ENCODE measurements around the gene HMGXB3.
"Not testable (repeated sequence)": the region's sequence is repeated elsewhere in the genome, so short reads cannot be mapped to it uniquely, and the experiment has no call there.

HMGXB3 gene

GRCh38 chr5:150044712-150045111 lies 44.2 kb downstream of the HMGXB3 start:
- DNase-seq: no peak
- intact Hi-C loops (cut with DNase I): no loop called here

DNA sequence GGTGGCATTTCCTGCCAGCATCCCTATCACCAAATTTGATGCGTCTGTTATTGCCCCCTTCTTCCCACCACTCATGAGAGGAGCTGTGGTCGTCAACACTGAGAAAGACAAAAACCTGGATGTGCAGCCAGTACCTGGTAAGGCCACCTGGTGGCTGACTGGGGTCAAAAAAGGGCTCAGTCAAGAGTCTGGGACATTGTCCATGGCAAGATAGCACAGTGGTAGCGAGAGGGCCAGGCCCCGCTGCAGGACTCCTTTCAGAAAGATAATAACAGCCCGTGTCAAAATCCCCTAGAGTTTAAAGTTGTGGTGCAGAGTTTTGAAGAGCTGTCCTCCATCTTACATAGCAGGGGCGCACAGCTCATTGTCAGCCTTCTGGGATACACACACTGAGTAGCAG lies 45.0 kb downstream of the HMGXB3 start:
- no peak for DNase-seq
- intact Hi-C loops (cut with DNase I): no loop called here

DNA sequence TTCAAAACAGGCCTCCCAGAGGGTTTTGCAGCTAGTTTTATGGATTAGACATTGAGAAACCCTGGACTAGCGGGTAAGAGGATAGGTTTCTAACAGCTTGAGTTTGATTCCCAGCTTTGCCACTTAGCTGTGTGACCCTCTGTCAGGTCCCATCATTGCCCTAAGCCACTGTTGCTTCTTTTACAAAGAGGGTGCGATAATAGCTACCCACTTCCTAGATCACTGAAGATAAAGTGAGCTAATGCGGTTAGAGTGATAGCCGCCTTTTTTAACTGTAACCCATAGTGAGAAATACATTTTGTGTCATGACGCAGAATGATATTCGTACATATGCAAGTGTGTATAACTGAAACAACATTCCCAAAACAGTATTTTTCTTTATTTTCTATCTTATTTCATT lies 45.5 kb downstream of the HMGXB3 start:
- intact Hi-C loops (cut with DNase I): no loop called here
- DNase-seq: no peak

- intact Hi-C loops (cut with DNase I): not testable (repeated sequence)
Measured at GRCh38 chr5:150050172-150050811, 49.8 kb downstream of the HMGXB3 start.

GRCh38 chr5:150051657-150052195 lies 51.2 kb downstream of the HMGXB3 start:
- intact Hi-C loops (cut with DNase I): no loop called here
- no peak for DNase-seq

More at GRCh38 chr5:150050172-150050811, 49.8 kb downstream of the HMGXB3 start:
- DNase-seq: peak in 1 of 10 donors; percentile 72

DNA sequence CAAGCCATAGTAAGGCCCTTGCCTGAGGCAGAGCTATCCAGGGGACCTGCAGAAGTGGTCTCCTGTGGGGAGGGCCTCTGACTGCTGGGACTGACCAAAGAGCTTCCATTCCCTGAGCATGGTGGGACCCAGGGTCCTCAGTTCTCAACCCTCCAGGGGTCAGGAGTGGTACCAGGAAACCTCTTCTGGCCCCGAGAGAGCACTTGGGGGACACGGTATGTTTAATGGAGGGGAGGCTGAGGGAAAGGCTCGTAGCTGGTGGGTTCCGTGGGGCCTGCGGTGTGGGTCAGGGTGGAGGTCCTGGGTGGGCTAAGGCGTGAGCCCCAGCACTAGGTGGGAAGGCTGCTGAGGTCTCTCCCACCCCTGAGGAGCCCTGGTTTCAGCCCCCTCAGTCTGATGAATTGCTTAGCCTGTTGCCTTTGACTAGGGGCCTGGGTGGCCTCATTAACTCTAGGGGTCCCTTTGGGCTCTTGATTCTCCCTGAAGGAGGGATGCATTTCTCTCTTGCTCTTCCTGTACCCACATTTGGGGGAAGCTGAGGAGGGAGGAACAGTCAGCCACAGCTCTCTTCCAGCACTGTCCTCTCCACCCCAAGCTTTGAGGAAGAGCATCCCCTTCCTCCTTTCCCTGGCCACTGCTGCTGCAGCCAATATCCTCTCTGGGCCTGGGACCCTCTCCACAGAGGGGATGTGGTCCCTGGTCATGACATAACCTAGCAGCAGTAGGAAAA lies 51.9 kb downstream of the HMGXB3 start:
- intact Hi-C loops (cut with DNase I): no loop called here
- DNase-seq: no peak

- intact Hi-C loops (cut with DNase I): no loop called here
- peak in 1 of 10 donors; percentile 83 for DNase-seq
Measured at GRCh38 chr5:150052956-150053712, 52.6 kb downstream of the HMGXB3 start.

DNA sequence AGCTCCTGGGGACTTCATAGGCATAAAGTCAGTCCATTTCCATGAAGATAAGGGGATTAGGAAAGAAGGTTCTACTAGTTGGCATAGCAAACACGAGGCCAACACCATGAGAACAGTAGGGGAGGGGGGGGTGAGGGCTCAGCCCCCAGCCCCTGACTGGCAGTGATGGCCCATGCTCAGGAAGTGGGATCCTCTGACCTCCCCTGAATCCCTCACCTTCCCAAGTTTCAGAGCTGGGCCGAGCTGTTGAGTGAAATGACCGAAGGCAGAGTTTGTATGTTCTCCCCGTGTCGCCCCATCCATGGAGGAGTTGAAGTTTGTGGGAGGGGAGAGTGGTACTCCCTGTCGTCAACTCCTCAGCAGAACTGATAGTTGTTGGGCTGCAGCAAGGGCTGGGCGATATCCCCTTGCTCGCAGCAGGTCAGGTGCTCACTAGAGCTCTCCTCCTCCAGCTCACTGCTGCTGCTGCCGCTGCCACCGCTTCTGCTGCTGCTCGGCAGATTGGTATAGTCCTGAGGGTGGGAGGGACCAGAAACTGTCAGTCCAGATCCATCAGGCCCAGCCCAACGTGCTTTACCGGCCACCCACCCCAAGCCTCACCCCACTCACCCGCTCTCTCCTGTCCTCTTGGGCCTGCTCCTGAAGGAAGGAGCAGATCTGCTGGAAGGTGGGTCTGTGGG lies 53.3 kb downstream of the HMGXB3 start:
- peak in 1 of 10 donors; percentile 74 for DNase-seq
- intact Hi-C loops (cut with DNase I): no loop called here

DNA sequence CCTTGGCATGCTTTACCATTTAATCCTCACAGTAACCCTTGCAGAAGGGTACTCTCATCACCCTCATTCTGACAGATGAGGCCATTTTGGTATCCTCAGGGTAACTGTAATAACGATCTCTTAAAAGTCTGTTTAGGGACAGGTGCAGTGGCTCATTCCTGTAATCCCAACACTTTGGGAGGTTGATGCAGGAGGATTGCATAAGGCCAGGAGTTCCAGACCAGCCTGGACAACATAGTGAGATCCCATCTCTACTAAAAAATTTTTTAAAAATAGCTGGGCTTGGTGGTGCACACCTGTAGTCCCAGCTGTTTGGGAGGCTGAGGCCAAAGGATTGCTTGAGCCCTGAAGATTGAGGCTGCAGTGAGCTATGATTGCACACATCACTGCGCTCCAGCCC lies 54.0 kb downstream of the HMGXB3 start:
- intact Hi-C loops (cut with DNase I): no loop called here
- DNase-seq: peak in 1 of 10 donors; percentile 35

GRCh38 chr5:150055326-150056074 lies 55.0 kb downstream of the HMGXB3 start:
- peak in 2 of 10 donors; percentile 47 to 80 for DNase-seq
- intact Hi-C loops (cut with DNase I): no loop called here

- peak in 2 of 10 donors; percentile 50 to 66 for DNase-seq
- intact Hi-C loops (cut with DNase I): no loop called here
Measured at GRCh38 chr5:150056075-150056443, 55.5 kb downstream of the HMGXB3 start.

DNA sequence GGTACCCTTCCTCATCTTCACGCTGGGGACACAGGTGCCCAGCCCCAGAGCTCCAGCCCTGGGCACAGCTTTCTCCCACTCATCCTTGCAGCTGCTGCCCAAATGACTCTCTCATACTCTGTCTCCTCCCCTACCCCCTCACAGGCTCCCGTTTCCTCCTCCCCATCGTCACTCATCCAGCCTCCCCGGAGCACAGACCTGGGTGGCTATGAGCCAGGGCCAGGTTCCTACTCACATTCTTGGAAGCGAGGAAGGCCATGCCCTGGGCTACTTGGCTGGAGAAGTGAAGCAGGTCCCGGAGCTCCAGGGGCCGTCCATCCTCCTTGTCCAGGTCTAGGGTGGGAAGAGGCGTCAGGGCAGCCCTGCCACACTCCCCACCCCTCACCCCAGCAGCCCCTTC lies 56.5 kb downstream of the HMGXB3 start:
- intact Hi-C loops (cut with DNase I): no loop called here
- peak in 2 of 10 donors; percentile 28 to 73 for DNase-seq

- intact Hi-C loops (cut with DNase I): no loop called here
Measured at GRCh38 chr5:150057511-150057910, 57.0 kb downstream of the HMGXB3 start.

DNA sequence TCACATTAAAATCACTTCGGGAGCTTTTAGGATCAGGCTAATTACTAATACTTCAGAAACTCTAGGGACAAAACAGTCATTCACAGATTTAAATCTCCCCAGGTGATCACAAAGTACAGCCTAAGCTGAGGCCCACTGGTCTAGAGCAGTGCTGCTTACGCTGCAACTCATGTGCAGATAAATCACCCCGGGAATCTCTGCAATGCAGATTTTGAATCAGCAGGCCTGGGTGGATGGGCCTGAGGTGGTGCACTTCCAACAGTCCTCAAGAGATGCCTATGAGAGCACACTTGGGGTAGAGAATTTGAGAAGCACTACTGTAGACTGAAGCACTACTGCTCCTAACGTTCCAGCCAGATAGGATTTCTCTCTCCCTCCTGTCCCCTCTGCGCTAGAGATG lies 57.5 kb downstream of the HMGXB3 start:
- intact Hi-C loops (cut with DNase I): no loop called here
- DNase-seq: peak in 1 of 10 donors; percentile 3

More at GRCh38 chr5:150057511-150057910, 57.0 kb downstream of the HMGXB3 start:
- DNase-seq: peak in 2 of 10 donors; percentile 27 to 67

GRCh38 chr5:150058480-150059126 lies 58.1 kb downstream of the HMGXB3 start:
- peak in 1 of 10 donors; percentile 21 for DNase-seq
- intact Hi-C loops (cut with DNase I): no loop called here

DNA sequence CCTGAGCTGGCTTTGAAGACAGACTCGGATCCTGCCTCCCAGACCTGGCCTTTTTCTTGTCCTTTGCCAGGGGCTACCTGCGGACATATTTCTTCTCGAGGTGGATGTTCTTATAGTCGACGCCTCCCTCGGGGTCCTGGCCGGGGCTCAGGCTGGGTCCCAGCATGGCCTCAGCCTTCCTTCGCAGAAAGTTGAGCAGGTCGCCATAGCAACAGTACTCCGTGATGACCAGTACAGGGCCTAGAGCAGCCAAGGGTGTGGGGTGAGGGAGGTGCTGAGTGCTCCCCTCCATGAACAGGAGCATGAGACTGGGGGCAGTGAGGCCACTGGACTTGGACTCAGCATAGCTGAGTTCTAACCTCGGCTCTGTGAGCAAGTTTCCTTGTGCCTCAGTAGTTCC lies 59.1 kb downstream of the HMGXB3 start:
- peak in 2 of 10 donors; percentile 9 to 32 for DNase-seq

GRCh38 chr5:150060471-150060870 lies 59.9 kb downstream of the HMGXB3 start:
- intact Hi-C loops (cut with DNase I): no loop called here
- peak in 1 of 10 donors; percentile 65 for DNase-seq

More for the DNA sequence above, 59.1 kb downstream of the HMGXB3 start:
- intact Hi-C loops (cut with DNase I): no loop called here

GRCh38 chr5:150061538-150061995 lies 61.0 kb downstream of the HMGXB3 start:
- intact Hi-C loops (cut with DNase I): no loop called here
- DNase-seq: peak in 3 of 10 donors; percentile 12 to 83 (median 13)
